Activated CD8-positive, alpha-beta T cell treated with anti-CD3 and anti-CD28 coated beads for 36 hours (primary cell): Measurements from ENCODE around the gene TNFSF4. TPM values are rescaled to one million over a fixed set of nuclear protein-coding genes. Genes with fewer than 3 reads are reported as not detected.

ENCODE experiments used
- ATAC-seq: fragments of 200-7000 bp; cut with Tn5 transposase; one replicate; pipeline ENCODE4 v1.10.0; 2021; ENCODE audit warnings: mild to moderate bottlenecking, moderate library complexity
- CTCF ChIA-PET: fragments of 350-600 bp; sonication (Branson Sonifier 250); formaldehyde crosslinking; loops from one replicate; lab custom pipeline; 2021; ENCODE audit warnings: antibody characterized with exemption; lab: Charles Lee
- POLR2A ChIA-PET: fragments of 350-600 bp; sonication (Branson Sonifier 250); formaldehyde crosslinking; loops from one replicate; lab custom pipeline; 2021; ENCODE audit warnings: antibody characterized with exemption; lab: Charles Lee
- DNase-seq: peaks from one replicate; pipeline ENCODE4 v3.0.0-alpha.2; 2020
- H3K27ac Mint-ChIP-seq: one replicate; pipeline ENCODE4 v1.8.0; 2021; ENCODE audit warnings: mild to moderate bottlenecking, mixed read lengths
- H3K27me3 Mint-ChIP-seq: one replicate; pipeline ENCODE4 v1.8.0; 2021; ENCODE audit warnings: mixed read lengths
- H3K36me3 Mint-ChIP-seq: one replicate; pipeline ENCODE4 v1.8.0; 2021; ENCODE audit warnings: low read depth, mixed read lengths
- H3K4me1 Mint-ChIP-seq: one replicate; pipeline ENCODE4 v1.8.0; 2021; ENCODE audit warnings: low read depth, mixed read lengths
- H3K4me3 Mint-ChIP-seq: one replicate; pipeline ENCODE4 v1.8.0; 2021; ENCODE audit warnings: mild to moderate bottlenecking, moderate library complexity, mixed read lengths
- H3K9me3 Mint-ChIP-seq: one replicate; pipeline ENCODE4 v1.8.0; 2021; ENCODE audit warnings: mixed read lengths
- intact Hi-C: fragments of 100-400 bp; cut with micrococcal nuclease; formaldehyde crosslinking; loops from one replicate; pipeline ENCODE4 v1.10.0; 2022
- total RNA-seq, 2 experiments: library from RNA; stranded (reverse); gene quantifications; one replicate each; pipeline ENCODE4 v1.2.3, GENCODE V29; 2021
- TF ChIP-seq, protein P1 (sequence below): fragments of 200-600 bp; IDR thresholded peaks from one replicate; pipeline ENCODE4 v1.8.0; 2022; ENCODE audit warnings: antibody characterized with exemption, mild to moderate bottlenecking

The TNFSF4 gene
- total RNA-seq, 2 experiments from 2014 or later, result 1.5 to 1.6 TPM

DNA sequence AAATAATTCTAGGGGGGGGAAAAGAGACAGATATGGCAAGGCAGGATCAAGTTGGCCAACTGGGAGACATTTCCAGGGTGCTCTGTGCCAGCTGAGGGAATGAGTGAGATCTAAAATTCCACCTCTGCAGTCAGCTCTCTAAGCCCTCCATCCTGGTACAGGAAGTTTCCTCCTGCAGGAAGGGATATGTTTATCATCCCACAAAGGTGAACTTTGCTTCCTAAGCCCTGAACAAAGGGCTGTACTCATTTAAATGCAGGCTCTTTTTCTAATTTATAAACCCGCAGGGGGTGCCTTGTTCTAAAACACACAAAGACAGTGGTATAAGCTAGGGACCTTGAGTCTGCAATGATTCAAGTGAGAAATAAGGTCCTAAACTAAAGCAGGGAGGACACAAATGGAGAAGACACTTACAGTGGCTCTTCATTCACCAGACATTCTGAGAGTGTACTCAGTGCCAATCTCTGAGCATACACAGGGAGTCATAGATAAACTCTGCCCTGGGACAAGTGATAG, 3.6 kb upstream of the TNFSF4 start:
- intact Hi-C loops, result no loop called here
- ChIA-PET POLR2A (no interaction called here), CTCF (interaction anchor here (0.7 to 9.9 kb wide), 4 partner anchors 9 to 467 kb away, joined by 3 to 192 read pairs (median 12); no protein-coding TSS in a partner anchor)
- no peaks in the 10 kb centered on the region for H3K9me3 Mint-ChIP-seq
- no peak overlapping the region for H3K27ac Mint-ChIP-seq
- no peak for ATAC-seq
- H3K36me3 Mint-ChIP-seq, result no peaks in the 10 kb centered on the region
- no peak for DNase-seq
- H3K27me3 Mint-ChIP-seq, result peaks cover 6% of the 10 kb centered on the region
- peaks cover 40% of the 10 kb centered on the region for H3K4me1 Mint-ChIP-seq
- TF ChIP-seq, protein P1, sequence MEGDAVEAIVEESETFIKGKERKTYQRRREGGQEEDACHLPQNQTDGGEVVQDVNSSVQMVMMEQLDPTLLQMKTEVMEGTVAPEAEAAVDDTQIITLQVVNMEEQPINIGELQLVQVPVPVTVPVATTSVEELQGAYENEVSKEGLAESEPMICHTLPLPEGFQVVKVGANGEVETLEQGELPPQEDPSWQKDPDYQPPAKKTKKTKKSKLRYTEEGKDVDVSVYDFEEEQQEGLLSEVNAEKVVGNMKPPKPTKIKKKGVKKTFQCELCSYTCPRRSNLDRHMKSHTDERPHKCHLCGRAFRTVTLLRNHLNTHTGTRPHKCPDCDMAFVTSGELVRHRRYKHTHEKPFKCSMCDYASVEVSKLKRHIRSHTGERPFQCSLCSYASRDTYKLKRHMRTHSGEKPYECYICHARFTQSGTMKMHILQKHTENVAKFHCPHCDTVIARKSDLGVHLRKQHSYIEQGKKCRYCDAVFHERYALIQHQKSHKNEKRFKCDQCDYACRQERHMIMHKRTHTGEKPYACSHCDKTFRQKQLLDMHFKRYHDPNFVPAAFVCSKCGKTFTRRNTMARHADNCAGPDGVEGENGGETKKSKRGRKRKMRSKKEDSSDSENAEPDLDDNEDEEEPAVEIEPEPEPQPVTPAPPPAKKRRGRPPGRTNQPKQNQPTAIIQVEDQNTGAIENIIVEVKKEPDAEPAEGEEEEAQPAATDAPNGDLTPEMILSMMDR, result no peak
- no peak overlapping the region for H3K4me3 Mint-ChIP-seq

DNA sequence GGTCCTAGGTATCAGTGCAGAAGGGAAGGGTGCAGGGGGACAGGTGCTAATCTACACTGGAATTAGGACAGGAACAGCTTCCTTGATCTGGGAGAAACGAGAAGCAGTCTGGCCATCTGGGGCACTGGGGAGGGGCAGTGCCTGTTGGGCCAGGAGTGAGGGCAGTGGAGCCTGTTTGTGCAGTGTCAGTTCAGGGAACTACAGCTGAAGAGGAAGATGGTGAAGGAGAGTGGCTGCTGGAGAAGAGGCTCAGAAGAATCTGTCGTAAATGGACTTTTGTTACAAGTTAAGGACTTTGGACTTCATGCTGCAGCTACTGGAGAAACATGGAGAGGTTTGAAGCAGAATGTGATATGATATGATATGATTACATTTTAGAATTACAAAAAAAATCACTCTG, 3.2 kb upstream of the TNFSF4 start:
- ATAC-seq (no peak), DNase-seq (no peak)
- Mint-ChIP-seq H3K9me3 (no peaks in the 10 kb centered on the region), H3K36me3 (no peaks in the 10 kb centered on the region), H3K27me3 (peaks cover 6% of the 10 kb centered on the region), H3K4me3 (no peak overlapping the region), H3K27ac (peak overlapping the region; percentile 46), H3K4me1 (peaks cover 45% of the 10 kb centered on the region)
- TF ChIP-seq, protein P1, result no peak
- intact Hi-C loops, result no loop called here
- CTCF ChIA-PET, result interaction anchor here (0.7 to 9.9 kb wide), 4 partner anchors 9 to 467 kb away, joined by 3 to 192 read pairs (median 12); no protein-coding TSS in a partner anchor
- POLR2A ChIA-PET, result no interaction called here

DNA sequence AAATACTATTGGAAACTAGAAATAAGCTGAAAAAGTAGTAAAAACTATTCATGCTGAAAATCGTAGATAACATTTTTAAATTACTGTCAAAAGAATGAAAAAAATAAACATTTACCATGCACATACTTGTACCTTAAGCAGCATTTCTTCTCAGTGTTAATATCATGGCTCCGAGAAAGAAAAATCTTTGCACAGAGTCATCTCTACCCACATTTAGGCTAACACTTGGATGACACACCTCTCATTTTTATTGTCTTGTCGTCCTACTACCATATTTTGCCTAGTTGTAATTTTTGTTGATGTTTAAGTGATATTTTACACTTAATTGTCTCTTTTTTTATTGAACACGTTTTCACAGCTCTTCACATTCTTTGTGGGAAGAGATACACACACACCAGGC, 1.7 kb upstream of the TNFSF4 start:
- H3K27me3 Mint-ChIP-seq, result peaks cover 6% of the 10 kb centered on the region
- intact Hi-C loops, result loop anchor here (5.0 to 10.0 kb wide), 3 partner anchors 86 to 387 kb away; no protein-coding TSS in a partner anchor
- no peak overlapping the region for H3K27ac Mint-ChIP-seq
- CTCF ChIA-PET, result interaction anchor here (1.1 to 9.9 kb wide), 3 partner anchors 9 to 465 kb away, joined by 3 to 192 read pairs (median 6); no protein-coding TSS in a partner anchor
- H3K4me3 Mint-ChIP-seq, result no peak overlapping the region
- DNase-seq (no peak), ATAC-seq (no peak)
- H3K9me3 Mint-ChIP-seq, result no peaks in the 10 kb centered on the region
- H3K4me1 Mint-ChIP-seq, result peaks cover 51% of the 10 kb centered on the region
- no peaks in the 10 kb centered on the region for H3K36me3 Mint-ChIP-seq
- TF ChIP-seq, protein P1, result no peak
- POLR2A ChIA-PET, result no interaction called here

DNA sequence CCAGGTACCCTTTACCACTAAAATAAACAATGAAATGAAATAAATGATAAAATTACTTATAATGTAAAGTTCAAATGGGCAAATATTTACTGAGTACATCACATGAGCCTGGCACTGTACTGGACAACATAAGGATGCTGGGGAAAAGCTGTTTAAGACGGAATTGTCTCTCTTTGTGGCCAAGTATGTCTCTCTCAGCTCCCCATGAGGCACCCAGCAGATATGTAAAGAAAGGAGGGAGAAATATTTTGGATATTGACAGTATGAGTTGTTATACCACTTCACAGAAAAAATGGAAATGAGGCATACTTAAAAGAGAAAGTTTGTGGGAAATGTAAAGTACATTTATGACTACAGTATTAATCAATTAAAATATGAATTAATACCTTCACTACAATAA, 1.0 kb upstream of the TNFSF4 start:
- ATAC-seq, result no peak
- peaks cover 6% of the 10 kb centered on the region for H3K27me3 Mint-ChIP-seq
- no peak for DNase-seq
- intact Hi-C loops, result loop anchor here (5.0 to 10.0 kb wide), 3 partner anchors 87 to 386 kb away; no protein-coding TSS in a partner anchor
- no peaks in the 10 kb centered on the region for H3K36me3 Mint-ChIP-seq
- H3K4me1 Mint-ChIP-seq, result peaks cover 55% of the 10 kb centered on the region
- CTCF ChIA-PET, result interaction anchor here (1.0 to 9.9 kb wide), 4 partner anchors 15 to 464 kb away, joined by 3 to 192 read pairs (median 4); no protein-coding TSS in a partner anchor
- TF ChIP-seq, protein P1, result no peak
- H3K4me3 Mint-ChIP-seq, result no peak overlapping the region
- no peaks in the 10 kb centered on the region for H3K9me3 Mint-ChIP-seq
- POLR2A ChIA-PET, result interaction anchor here (2.1 kb wide), 1 partner anchor 313 kb away, joined by 5 read pairs; no protein-coding TSS in a partner anchor
- no peak overlapping the region for H3K27ac Mint-ChIP-seq
